T-helper 1 cell (primary cell): ENCODE measurements around the gene SPSB4.
"Not testable (repeated sequence)": the region's sequence is repeated elsewhere in the genome, so short reads cannot be mapped to it uniquely, and the experiment has no call there.

ENCODE experiments used
- DNase-seq, 5 donors: peaks; one replicate each; pipeline ENCODE4 v3.0.0-alpha.2; 2012 to 2020

The SPSB4 gene

DNA sequence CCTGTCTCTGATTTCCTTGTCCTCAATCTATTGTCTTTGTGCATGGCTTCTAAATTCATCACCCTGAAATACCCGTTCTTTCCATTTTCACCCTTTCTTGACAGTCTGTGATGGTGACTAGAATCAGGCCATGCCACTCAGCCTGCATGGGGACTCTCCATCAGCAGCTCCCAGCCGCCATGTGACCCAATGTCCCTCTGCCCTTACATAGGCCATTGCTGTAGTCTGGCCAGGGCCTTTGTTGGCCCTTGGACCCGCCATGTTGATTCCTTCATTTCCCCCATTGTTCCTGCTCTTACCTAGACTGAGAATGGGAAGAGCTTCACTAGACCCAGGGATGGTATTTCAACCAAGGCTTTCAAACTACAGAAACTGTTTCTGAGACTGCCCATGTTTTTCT, 45.8 kb downstream of the SPSB4 start:
- no peak for DNase-seq

DNA sequence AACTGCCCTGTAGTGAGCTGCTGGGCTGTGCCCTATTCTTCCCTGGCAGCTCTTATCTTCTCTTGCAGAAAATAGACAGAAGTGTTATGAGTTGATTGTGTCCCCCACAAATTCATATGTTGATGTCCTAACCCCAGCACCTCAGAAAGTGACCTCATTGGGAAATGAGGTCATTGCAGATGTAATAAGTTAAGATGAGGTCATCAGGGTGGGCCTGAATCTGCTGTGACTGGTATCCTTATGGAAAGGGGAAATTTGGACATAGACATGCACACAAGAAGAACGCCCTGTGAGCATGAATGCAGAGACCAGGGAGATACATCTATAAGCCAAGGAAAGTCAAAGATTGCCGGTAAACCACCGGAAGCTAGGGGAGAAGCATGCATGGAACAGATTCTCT, 49.0 kb downstream of the SPSB4 start:
- DNase-seq, result no peak

DNA sequence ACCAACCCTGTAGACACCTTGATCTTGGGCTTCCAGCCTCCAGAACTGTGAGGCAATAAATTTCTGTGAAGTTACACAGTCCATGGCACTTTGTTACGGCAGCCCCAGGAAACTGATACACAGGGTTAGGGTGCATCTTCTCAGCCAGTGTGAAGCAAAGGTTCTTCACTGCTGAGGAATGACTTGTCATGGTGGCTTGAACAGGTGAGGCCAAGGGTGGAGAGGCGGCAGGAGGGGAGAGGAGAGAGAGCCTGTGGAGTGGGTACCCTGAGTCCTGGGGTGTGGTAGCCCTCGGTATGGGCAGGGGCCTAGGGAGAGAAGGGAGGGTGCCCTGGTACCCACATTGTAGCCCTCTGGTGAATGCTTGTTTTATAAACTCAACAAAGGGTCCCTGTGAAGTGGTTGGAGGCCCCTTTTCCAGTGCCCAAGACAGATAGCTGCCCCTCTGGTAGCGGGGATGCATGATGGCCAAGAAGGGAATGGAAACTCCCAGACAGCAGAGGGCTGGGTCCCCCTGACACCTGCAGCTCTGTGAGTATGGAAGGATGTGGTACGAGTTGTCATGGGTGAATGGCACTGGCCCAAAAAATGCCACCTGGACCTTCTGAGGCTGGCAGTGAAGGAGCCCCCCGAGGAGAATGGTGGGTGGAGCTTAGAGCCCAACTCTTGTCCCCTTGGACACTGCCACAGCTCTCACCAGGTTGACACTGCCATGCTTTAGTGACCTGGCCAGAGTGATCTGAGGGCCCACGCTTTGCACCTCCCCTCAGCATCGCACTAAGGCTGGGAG, 49.6 kb downstream of the SPSB4 start:
- DNase-seq, result no peak

DNA sequence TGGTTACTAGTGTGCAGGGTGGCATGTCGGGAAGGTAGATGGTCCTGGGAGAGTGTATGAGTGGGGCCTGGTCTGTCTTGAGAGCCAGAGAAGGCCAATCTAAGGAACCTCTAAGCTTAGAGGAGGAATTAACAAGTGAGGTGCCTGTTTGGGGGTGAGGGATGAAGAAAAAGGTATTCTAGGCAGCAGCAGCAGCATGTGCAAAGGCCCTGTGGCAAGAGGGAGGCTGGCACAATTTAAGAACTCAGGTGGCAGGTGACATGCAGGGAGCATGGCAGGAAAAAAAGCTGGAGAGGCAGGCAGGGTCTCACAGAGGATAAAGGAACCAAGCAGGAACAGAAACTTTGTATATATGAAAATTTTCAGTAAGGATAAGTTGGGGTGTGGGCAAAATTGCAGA, 51.2 kb downstream of the SPSB4 start:
- DNase-seq, result no peak

DNA sequence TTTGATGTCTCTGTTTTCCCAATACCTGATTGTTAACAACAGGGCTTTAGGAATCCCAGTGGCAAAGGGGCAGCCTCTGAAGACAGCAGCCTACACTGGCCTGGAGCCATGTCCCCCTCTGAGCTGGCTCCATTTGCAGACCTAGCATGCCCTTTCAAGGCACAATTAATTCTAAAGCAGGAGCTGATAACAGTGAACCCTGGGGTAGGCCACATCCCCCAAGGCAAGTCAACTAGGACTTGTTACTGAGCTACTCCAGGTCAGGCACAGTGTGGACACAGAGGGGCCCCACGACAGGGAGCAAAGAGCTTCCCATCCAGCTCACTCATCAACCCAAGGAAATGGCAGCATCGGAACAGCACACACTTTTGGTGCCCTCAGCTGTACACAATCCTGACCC, 51.9 kb downstream of the SPSB4 start:
- no peak for DNase-seq

DNA sequence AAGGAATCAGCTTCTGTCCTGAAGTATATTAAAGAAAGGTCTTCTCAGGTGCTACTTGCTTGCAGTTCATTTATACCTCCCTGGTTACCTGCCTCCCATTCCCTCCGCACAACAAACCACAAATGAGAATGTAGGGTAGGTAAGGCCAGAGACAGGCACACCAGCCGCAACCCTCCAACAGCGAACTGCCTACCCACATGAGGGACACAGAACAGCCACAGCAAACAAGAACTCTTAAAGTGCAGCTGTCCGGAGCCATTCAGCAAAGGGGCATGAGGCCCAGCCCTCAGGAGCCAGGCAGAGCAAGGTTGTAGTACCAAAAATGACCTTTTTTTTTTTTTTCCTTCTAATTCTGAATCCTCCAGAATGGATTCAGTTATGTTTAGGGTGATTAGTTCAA, 52.4 kb downstream of the SPSB4 start:
- no peak for DNase-seq

DNA sequence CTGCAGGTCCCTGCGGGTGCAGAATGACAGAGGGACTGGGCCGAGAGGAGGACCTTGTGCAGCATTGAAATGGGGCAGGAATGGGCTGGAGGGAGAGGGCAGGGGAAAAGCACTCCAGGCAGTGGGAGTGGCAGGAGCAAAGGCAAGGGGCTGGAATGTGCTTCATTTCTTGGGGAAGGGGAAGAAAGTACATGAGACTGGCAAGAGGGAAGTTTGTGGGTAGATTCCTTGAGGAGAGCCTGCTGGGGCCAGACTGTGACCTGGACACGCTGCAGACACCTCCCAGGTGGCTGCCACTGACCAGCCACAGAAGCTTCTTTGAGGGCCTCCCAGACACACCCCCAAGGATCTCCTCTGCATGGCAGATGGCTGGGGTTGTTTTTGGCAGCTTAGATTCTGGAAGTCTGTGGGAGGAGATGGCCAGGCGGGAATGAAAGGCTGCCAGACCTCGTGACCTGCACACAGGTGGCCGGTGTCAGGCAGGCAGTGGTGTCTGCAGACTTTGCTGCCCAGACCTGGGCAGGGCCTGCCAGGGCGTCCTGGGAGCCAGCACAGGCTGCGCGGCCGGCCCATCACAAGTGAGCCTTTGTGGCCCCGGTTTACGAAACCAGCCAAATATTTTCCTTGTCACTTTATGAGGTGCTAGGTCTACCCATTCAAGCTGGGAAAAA, 53.1 kb downstream of the SPSB4 start:
- DNase-seq, result no peak

DNA sequence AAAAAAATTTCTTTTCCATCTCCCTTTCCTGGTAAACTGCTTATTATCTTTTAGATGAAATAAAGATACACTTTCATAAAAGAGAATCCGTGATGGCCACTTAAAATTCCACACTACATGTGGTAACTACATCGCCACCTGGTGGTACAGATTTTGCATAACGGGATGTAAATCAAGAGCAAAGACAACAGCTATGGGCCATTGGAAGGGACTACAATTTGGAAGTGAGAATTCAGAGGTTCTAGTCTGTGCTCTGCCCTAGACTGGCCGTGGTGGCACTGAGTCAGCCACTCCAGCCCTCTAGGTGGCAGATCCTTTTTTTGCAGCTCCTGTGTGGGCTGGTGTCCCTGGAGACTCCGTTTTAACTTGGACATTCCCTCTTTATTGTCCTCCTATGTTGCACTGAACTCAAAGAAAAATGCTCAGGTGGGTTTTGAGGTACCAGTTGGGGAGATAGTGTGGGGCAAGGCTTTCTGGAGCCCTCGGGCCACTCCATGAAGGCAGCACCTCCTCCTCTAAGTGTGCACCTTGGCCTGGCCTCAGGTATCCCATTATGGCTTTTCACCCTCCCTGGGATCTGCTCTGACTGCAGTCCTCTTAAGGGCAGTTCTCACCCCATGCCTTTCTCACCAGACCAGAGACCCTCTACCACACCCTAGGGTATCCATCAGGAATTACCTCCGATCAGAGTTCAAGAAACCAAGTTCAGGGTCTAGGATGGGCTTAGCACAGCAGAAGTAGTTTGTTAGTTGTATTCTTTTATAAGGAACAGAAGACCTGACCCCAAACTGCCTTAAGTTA, 54.9 kb downstream of the SPSB4 start:
- DNase-seq, result peak in 4 of 5 donors; percentile 14 to 66 (median 44)

DNA sequence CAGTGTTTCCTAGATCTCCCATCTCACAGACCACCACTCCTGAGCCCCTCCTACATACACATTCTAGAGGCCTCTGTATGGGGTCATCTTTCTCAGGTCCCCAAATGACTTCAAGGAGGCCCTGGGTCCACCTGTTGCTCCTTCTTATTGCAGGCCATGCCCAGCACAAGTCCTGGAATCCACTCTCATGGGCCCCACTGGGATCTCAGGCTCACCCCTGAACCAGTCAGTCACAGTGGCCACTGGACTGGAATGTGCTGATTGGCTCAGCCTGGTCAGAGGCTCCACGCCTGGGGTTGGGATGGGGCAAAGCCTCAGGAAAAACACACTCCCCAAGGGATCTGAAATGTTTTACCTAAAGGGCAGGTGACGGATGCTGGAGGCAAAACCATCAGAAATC, 55.7 kb downstream of the SPSB4 start:
- DNase-seq, result no peak

DNA sequence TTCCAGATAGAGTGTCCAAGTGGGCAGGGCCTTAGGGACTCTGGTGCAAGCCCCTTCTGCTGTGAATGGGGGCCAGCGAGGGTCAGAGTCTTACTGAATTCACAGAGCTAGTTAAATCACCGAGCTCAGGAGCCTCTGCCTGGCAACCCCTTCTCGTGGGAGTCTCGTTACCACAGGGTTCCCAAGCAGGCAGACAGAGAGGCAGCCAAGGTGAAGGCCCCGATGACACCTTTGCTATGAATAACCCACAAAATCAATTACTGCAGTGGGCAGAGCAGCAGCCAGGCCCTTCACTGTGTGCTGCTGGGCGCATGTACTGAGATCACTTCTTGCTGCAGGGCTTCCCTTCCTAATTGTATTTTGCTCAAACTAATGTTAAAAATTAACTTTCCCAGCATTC, 56.9 kb downstream of the SPSB4 start:
- DNase-seq, result no peak

DNA sequence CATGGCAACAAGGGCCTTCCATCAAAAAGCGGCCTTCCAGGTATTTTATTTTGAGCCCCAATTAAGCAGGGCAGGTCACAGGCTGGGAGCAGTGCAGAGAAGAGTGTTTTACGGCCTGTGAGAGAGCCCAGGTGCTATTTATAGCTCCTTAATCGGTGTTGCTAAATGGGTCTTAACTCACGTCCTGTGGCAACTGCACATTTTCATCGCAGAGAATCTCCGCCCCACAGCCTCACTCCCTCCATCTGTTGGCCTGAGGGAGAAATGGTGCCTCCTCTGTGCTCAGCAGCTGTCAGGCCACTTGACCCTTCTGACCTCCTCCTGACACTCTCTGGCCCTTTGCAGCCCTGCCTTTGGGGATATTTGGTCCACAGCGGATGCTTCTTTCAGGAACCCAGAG, 58.6 kb downstream of the SPSB4 start:
- no peak for DNase-seq

DNA sequence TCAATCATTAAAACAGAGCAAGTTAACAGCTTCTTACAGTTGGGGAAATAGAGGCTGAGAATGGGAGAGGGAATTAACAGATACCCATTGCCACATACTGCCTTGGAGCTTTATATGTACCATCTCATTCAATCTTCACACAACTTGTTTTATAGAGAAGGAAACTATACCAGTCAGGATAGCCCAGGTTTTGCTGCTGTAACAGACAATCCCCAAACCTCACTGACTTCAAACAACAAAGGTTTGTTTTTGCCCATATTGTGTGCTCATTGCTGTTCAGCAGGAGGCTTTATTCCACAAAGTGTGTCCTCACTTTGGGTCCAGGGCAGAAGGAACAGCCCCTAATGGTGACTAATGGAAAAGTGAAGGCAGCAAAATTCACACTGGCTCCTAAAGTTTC, 59.2 kb downstream of the SPSB4 start:
- DNase-seq, result no peak

DNA sequence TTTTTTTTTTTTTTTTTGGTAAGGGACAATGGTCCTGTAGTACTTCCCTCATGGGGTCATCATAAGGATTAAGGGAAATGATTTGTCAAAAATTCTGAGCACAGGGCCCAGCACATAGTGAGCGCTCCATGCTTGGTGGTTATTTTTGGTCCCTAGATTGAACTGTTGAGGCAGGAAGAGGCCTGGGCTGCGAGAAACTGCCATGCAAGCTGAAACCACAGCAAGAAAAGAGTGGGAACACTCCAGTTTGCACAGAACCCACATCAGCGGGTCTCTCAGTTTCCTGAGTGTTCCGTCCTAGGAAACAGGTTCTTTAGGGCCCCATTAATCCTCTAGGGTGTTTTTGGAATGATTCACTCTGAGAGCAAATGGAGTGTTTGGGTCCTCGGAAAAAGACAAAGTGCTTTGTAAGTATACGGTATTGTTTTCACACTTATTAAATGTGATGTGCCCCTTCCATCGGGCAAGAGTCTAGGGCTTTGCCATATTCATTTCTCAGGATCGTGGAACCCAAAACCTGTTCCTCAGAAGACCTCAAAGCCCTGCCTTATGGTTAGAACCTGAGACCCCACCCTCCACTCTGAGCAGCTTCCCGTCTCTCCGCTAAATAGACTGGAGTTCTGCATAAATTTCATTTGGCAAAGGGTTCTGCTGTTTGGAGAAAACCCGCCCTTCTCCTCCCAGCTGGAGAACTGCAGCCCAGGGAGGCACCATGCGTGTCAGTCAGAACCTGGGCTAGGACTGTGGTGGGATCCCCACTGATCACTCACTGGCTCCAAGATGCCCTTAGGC, 60.4 kb downstream of the SPSB4 start:
- no peak for DNase-seq

DNA sequence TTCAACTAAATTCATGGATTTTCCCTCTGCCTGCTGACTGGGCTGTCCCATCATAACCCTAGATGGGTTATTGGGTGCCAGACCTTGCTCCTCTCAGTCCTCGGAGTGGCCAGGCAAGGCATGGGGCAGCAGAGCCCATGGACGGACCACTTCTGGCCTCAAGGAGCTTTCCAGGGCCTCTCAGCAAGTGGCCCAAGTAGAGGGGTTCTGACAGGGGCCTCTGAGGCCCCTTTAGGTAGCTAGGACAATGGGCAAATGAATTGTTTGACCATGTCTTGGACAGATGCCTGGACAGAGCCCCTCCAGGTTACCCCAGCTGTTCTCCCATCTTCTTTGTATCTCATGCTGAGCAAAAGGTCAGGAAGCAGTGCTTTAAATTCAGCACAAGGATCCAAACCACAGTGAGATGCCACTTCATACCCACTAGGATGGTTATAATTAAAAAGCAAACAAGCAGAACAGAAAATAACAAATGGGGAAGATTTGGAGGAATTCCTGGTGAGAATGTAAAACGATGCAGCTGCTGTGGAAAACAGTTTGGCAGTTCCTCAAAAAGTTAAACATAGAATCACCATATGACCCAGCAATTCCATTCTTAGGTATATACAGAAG, 61.6 kb downstream of the SPSB4 start:
- no peak for DNase-seq

DNA sequence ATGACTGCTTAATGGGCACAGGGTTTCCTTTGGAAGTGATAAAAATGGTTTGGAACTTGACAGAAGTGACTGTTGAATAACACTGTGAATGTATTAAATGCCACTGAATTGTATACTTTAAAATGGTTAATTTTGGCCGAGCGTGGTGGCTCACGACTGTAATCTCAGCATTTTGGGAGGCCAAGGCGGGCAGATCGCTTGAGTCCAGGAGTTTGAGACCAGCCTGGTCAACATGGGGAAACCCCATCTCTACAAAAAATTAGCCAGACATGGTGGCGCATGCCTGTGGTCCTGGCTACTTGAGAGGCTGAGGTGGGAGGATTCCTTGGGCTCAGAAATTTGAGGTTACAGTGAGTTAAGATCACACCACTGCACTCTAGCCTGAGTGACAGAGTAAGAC, 62.5 kb downstream of the SPSB4 start:
- not testable (repeated sequence) for DNase-seq

DNA sequence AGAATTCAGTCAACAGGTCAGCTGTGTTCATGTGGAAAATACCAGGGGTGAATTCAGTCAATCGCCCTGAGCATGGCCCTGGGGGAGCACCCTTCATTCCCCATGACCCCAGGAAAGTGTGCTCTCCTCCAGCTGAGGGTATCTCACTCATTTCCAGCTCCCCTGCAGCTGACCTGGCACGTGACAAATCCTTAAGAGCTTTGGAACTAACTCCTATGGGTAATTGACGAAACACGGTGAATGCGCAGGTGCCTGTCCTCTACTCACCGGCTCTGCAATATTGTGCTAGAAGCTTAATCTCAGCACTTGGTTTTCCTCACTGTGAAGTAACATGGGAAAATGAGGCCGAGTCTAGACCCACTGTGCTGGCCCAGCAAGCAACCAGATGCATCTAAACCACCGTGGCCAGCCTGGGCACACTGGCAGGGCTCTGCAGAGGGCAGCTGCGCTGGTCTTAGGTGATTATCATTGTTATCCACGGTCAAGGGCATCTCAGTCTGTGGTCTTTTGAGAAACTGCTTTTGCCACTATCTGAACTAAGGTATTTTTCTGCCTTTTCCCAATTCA, 63.1 kb downstream of the SPSB4 start:
- DNase-seq, result no peak

DNA sequence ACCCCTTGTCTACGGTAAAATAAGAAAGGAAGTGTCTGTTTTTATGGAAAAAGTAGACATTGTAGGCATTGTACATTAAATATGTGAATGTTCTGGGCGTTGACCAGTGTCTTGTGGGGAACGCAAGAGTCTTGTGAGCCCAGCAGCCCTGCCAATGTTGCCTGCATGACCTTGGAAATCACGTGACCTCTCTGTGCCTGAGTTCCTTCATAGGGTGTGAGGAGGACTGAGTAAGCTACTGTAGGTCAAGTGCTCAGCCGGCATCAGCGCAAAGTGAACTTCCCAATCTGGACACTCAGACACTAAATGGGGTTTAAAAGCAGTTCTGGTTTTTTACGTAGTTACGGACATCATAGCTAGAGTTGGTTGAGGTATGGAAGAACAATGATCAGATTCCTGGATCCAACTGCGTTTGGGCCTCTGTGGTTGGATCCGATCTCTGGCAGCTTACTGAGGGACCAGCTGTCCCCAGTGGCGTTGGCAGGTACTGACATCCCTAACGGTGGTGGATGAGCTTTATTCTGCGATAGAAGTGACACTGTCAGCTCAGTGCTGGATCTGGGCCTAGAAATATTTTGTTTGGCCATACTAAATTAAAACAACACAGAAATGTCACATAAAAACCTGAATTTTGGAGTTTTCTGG, 63.8 kb downstream of the SPSB4 start:
- no peak for DNase-seq

DNA sequence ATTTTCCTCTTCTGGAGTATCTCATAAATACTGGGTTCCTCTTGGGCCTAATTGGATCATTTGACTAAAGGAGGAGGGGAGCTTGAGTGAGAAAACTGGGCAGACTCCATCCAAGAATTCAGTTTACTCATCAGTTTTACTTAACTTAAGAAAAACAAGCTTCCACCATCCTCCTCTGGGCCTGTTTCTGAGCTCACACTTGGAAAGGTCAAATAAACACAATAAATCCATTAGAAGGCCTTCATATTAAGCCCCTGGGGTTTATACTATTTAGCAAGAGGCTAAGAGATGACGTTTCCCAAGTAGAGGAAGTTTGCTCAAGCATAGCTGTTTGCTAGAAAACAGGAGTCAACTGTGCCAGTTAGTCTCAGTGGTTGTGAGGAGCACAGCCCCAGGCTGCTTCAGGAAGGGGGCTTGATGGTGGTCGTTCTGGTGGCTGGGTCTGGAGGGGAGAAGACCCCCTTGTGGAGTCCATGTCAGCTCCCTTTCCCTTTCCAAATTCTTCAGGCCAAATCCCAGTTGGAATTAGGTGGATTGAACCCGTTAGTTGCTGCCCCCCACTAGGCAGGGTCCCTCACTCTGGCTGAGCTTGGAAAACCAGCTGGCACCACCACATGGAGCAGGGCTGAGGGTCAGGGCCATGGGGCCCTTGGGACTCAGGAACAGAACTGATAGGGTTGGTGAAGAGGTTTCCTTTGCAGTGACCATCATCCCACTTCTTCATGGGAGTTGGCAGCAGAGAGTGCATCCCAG, 64.8 kb downstream of the SPSB4 start:
- DNase-seq, result no peak

DNA sequence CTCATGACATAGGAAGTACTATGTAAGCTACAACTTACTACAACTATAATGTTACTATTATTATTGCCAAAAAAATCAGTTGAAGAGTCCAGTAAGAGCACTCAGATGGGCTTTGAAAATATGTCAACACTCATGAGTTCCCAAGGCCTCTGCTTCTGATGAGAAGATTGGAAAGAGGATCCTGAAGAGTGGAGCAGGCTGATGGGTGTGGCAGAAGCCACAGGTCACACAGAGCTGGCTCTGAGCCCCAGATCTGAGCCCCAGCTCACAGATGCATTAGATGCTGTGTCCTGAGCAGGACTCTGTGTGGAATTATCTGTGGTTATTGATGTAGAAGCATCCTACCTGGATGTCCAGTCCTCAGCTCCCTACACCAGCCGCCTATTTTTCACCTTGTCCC, 65.6 kb downstream of the SPSB4 start:
- no peak for DNase-seq

DNA sequence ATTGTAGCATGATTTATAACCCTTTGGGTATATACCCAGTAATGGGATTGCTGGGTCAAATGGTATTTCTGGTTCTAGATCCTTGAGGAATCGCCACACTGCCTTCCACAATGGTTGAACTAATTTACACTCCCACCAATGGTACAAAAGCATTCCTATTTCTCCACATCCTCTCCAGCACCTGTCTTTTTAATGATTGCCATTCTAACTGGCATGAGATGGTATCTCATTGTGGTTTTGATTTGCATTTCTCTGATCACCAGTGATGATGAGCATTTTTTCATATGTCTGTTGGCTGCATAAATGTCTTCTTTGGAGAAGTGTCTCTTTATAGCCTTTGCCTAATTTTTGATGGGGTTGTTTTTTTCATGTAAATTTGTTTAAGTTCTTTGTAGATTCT, 66.8 kb downstream of the SPSB4 start:
- not testable (repeated sequence) for DNase-seq
